Neural cell (in vitro differentiated cells): ENCODE measurements around the gene A2ML1. TPM values are rescaled to one million over a fixed set of nuclear protein-coding genes. Genes with fewer than 3 reads are reported as not detected.
"Not testable (repeated sequence)": the region's sequence is repeated elsewhere in the genome, so short reads cannot be mapped to it uniquely, and the experiment has no call there.

ENCODE experiments used
- H2AFZ ChIP-seq: fragments of 200-600, 300-800 bp; sonication (generic), shearing (Covaris generic); 2 replicates; pipeline ENCODE4 v1.6.0; 2014; ENCODE audit warnings: low read depth, mild to moderate bottlenecking, antibody characterized with exemption, low read length, moderate library complexity
- H3F3A ChIP-seq: fragments of 200-600 bp; shearing (Covaris generic); 2 replicates; pipeline ENCODE4 v1.6.1; 2016; ENCODE audit warnings: mild to moderate bottlenecking, moderate library complexity, mixed read lengths, antibody characterized with exemption, low read length; ENCODE audit not compliant: insufficient read depth, poor library complexity, severe bottlenecking
- H3K27ac ChIP-seq: fragments of 200-600, 300-800 bp; sonication (generic), shearing (Covaris generic); 2 replicates; pipeline ENCODE4 v1.5.1; 2014; ENCODE audit warnings: mild to moderate bottlenecking, low read length, moderate library complexity
- H3K27me3 ChIP-seq: fragments of 300-800, 200-600 bp; sonication (generic), shearing (Covaris generic); 2 replicates; pipeline ENCODE4 v1.6.0; 2014; ENCODE audit warnings: mild to moderate bottlenecking, low read depth, low read length, moderate library complexity; ENCODE audit not compliant: insufficient read depth
- H3K36me3 ChIP-seq: fragments of 300-800, 200-600 bp; sonication (generic), shearing (Covaris generic); 2 replicates; pipeline ENCODE4 v1.5.1; 2014; ENCODE audit warnings: mild to moderate bottlenecking, antibody characterized with exemption, low read length, moderate library complexity; ENCODE audit not compliant: insufficient read depth
- H3K4me2 ChIP-seq: fragments of 300-800, 200-600 bp; sonication (generic), shearing (Covaris generic); 2 replicates; pipeline ENCODE4 v1.6.0; 2014; ENCODE audit warnings: mild to moderate bottlenecking, low read length
- H3K4me3 ChIP-seq: fragments of 300-800, 200-600 bp; sonication (generic), shearing (Covaris generic); 2 replicates; pipeline ENCODE4 v1.5.1; 2014; ENCODE audit warnings: mild to moderate bottlenecking, low read length, moderate library complexity
- H3K79me2 ChIP-seq: fragments of 200-600 bp; shearing (Covaris generic); replicated peaks from 2 replicates; pipeline ENCODE4 v1.6.0; 2014; ENCODE audit warnings: mild to moderate bottlenecking, low read length, moderate library complexity; ENCODE audit not compliant: insufficient read depth
- H3K9ac ChIP-seq: fragments of 300-800, 200-600 bp; sonication (generic), shearing (Covaris generic); 2 replicates; pipeline ENCODE4 v1.6.1; 2016; ENCODE audit warnings: mild to moderate bottlenecking, low read length, mixed read lengths
- H3K9me2 ChIP-seq: fragments of 200-600 bp; shearing (Covaris generic); 2 replicates; pipeline ENCODE4 v1.6.1; 2016; ENCODE audit warnings: mild to moderate bottlenecking, low read length, mixed read lengths; ENCODE audit not compliant: insufficient read depth
- H3K9me3 ChIP-seq: fragments of 200-600, 300-800 bp; sonication (generic), shearing (Covaris generic); 2 replicates; pipeline ENCODE4 v1.6.1; 2016; ENCODE audit warnings: mild to moderate bottlenecking, mixed run types, low read length, moderate library complexity, mixed read lengths
- H4K20me1 ChIP-seq: fragments of 200-600 bp; shearing (Covaris generic); 2 replicates; pipeline ENCODE4 v1.6.1; 2016; ENCODE audit warnings: mild to moderate bottlenecking, mixed run types; ENCODE audit not compliant: insufficient read depth
- CTCF ChIP-seq: fragments of 450-650 bp; IDR thresholded peaks from 2 replicates; pipeline ENCODE4 v1.5.1; 2014; ENCODE audit warnings: antibody characterized with exemption, mild to moderate bottlenecking, moderate library complexity; ENCODE audit not compliant: poor library complexity, severe bottlenecking
- EP300 ChIP-seq: fragments of 450-650 bp; conservative IDR thresholded peaks from 2 replicates; pipeline ENCODE4 v1.6.1; 2014; ENCODE audit warnings: antibody characterized with exemption, mild to moderate bottlenecking, moderate library complexity; ENCODE audit not compliant: poor library complexity, severe bottlenecking
- EZH2 ChIP-seq: fragments of 200-600, 300-800 bp; shearing (Covaris generic), sonication (generic); IDR thresholded peaks from 2 replicates; pipeline ENCODE4 v1.6.1; 2014; ENCODE audit warnings: antibody characterized with exemption, low read length, borderline replicate concordance, mild to moderate bottlenecking; ENCODE audit not compliant: insufficient read depth, poor library complexity, severe bottlenecking
- MXI1 ChIP-seq: fragments of 450-650 bp; conservative IDR thresholded peaks from 2 replicates; pipeline ENCODE4 v1.6.1; 2014; ENCODE audit warnings: antibody characterized with exemption, mild to moderate bottlenecking; ENCODE audit not compliant: poor library complexity, severe bottlenecking
- POLR2AphosphoS5 ChIP-seq: IDR thresholded peaks from 2 replicates; pipeline ENCODE4 v1.6.1; 2012
- RAD21 ChIP-seq: fragments of 450-650 bp; conservative IDR thresholded peaks from 2 replicates; pipeline ENCODE4 v1.6.1; 2014; ENCODE audit warnings: antibody characterized with exemption, mild to moderate bottlenecking, moderate library complexity
- REST ChIP-seq: IDR thresholded peaks from 2 replicates; pipeline ENCODE4 v1.6.1; 2012; ENCODE audit warnings: borderline replicate concordance
- SMC3 ChIP-seq: fragments of 450-650 bp; conservative IDR thresholded peaks from 2 replicates; pipeline ENCODE4 v1.6.1; 2014; ENCODE audit warnings: antibody characterized with exemption, mild to moderate bottlenecking, moderate library complexity; ENCODE audit not compliant: poor library complexity
- TAF1 ChIP-seq: IDR thresholded peaks from 2 replicates; pipeline ENCODE4 v1.6.1; 2012; ENCODE audit warnings: low read depth
- polyA plus RNA-seq: library from polyadenylated mRNA; depleted of rRNA; stranded (reverse); fragments of >200 nt; gene quantifications from 2 replicates; pipeline ENCODE4 v1.2.3, GENCODE V29; 2014

A2ML1 gene
- polyA plus RNA-seq, 1 donor from 2014 or later: not detected

- TF ChIP-seq RAD21 (no peak), CTCF (no peak), SMC3 (no peak), MXI1 (no peak), EP300 (no peak), EZH2 (no peak), REST (no peak), POLR2AphosphoS5 (no peak), TAF1 (no peak)
- no peaks in the 10 kb centered on the region for H3F3A ChIP-seq
- no peaks in the 10 kb centered on the region for H3K9me3 ChIP-seq
- H3K27ac ChIP-seq: no peak overlapping the region
- H4K20me1 ChIP-seq: no peaks in the 10 kb centered on the region
- H3K9ac ChIP-seq: peak overlapping the region; percentile 0
- peak overlapping the region; percentile 81 for H3K4me3 ChIP-seq
- no peak overlapping the region for H2AFZ ChIP-seq
- peaks cover 32% of the 10 kb centered on the region for H3K79me2 ChIP-seq
- no peak overlapping the region for H3K4me2 ChIP-seq
- no peaks in the 10 kb centered on the region for H3K9me2 ChIP-seq
- H3K27me3 ChIP-seq: no peaks in the 10 kb centered on the region
- H3K36me3 ChIP-seq: no peaks in the 10 kb centered on the region
Measured at GRCh38 chr12:8917031-8917430, 94.6 kb downstream of the A2ML1 start.

- Histone ChIP-seq H3F3A (no peaks in the 10 kb centered on the region), H3K9ac (no peak overlapping the region), H4K20me1 (no peaks in the 10 kb centered on the region), H3K9me3 (no peaks in the 10 kb centered on the region), H2AFZ (no peak overlapping the region), H3K27ac (no peak overlapping the region), H3K4me3 (peak overlapping the region; percentile 81), H3K79me2 (peaks cover 32% of the 10 kb centered on the region), H3K9me2 (no peaks in the 10 kb centered on the region), H3K27me3 (no peaks in the 10 kb centered on the region), H3K4me2 (no peak overlapping the region), H3K36me3 (peaks cover 5% of the 10 kb centered on the region)
- TF ChIP-seq POLR2AphosphoS5 (no peak), CTCF (no peak), EP300 (no peak), TAF1 (no peak), EZH2 (no peak), RAD21 (no peak)
Measured at GRCh38 chr12:8917751-8918150, 95.3 kb downstream of the A2ML1 start.

GRCh38 chr12:8919643-8920042, 97.2 kb downstream of the A2ML1 start:
- not testable (repeated sequence) for H3K4me2 ChIP-seq, H3K27ac ChIP-seq, H3F3A ChIP-seq, H3K4me3 ChIP-seq, H2AFZ ChIP-seq, H4K20me1 ChIP-seq, H3K9ac ChIP-seq, H3K36me3 ChIP-seq, H3K9me3 ChIP-seq, H3K27me3 ChIP-seq, H3K9me2 ChIP-seq
- peaks cover 32% of the 10 kb centered on the region for H3K79me2 ChIP-seq
